GM21360 (cell line): Measurements from ENCODE around the gene C1orf87.
"Not testable (repeated sequence)": the region's sequence is repeated elsewhere in the genome, so short reads cannot be mapped to it uniquely, and the experiment has no call there.

Experiments
- ATAC-seq: cut with Tn5 transposase; IDR thresholded peaks from one replicate; pipeline ENCODE4 v1.9.1; 2021; ENCODE audit warnings: mild to moderate bottlenecking, moderate library complexity; ENCODE audit not compliant: unreplicated experiment

Gene C1orf87

GRCh38 chr1:59997479-59998115, 76.0 kb downstream of the C1orf87 start:
- no peak for ATAC-seq

GRCh38 chr1:59994302-59995198, 79.0 kb downstream of the C1orf87 start:
- ATAC-seq: no peak

- ATAC-seq: no peak
Observed at GRCh38 chr1:59992040-59992820, 81.3 kb downstream of the C1orf87 start.

- no peak for ATAC-seq
Observed at GRCh38 chr1:59990470-59990869, 83.1 kb downstream of the C1orf87 start.

- no peak for ATAC-seq
Observed at GRCh38 chr1:59986516-59987310, 86.9 kb downstream of the C1orf87 start.

- ATAC-seq: no peak
Observed at GRCh38 chr1:59985911-59986515, 87.6 kb downstream of the C1orf87 start.

GRCh38 chr1:59979666-59980065, 93.9 kb downstream of the C1orf87 start:
- ATAC-seq: no peak

- ATAC-seq: no peak
Observed at GRCh38 chr1:59978511-59978910, 95.1 kb downstream of the C1orf87 start.

GRCh38 chr1:59978026-59978425, 95.5 kb downstream of the C1orf87 start:
- no peak for ATAC-seq

GRCh38 chr1:59977075-59977410, 96.5 kb downstream of the C1orf87 start:
- ATAC-seq: no peak

- peak; percentile 64 for ATAC-seq
Observed at GRCh38 chr1:59976194-59977074, 97.1 kb downstream of the C1orf87 start.

- no peak for ATAC-seq
Observed at GRCh38 chr1:59973719-59974118, 99.9 kb downstream of the C1orf87 start.

GRCh38 chr1:59972216-59972927, 101.2 kb downstream of the C1orf87 start:
- ATAC-seq: no peak

GRCh38 chr1:59971464-59971911, 102.1 kb downstream of the C1orf87 start:
- ATAC-seq: peak; percentile 85

- not testable (repeated sequence) for ATAC-seq
Observed at GRCh38 chr1:59969542-59970175, 103.9 kb downstream of the C1orf87 start.

- ATAC-seq: not testable (repeated sequence)
Observed at GRCh38 chr1:59968746-59969145, 104.8 kb downstream of the C1orf87 start.

- no peak for ATAC-seq
Observed at GRCh38 chr1:59967780-59968179, 105.8 kb downstream of the C1orf87 start.

GRCh38 chr1:59967141-59967697, 106.4 kb downstream of the C1orf87 start:
- no peak for ATAC-seq
